ENCODE measurements around the gene TEX26.

Gene TEX26

DNA sequence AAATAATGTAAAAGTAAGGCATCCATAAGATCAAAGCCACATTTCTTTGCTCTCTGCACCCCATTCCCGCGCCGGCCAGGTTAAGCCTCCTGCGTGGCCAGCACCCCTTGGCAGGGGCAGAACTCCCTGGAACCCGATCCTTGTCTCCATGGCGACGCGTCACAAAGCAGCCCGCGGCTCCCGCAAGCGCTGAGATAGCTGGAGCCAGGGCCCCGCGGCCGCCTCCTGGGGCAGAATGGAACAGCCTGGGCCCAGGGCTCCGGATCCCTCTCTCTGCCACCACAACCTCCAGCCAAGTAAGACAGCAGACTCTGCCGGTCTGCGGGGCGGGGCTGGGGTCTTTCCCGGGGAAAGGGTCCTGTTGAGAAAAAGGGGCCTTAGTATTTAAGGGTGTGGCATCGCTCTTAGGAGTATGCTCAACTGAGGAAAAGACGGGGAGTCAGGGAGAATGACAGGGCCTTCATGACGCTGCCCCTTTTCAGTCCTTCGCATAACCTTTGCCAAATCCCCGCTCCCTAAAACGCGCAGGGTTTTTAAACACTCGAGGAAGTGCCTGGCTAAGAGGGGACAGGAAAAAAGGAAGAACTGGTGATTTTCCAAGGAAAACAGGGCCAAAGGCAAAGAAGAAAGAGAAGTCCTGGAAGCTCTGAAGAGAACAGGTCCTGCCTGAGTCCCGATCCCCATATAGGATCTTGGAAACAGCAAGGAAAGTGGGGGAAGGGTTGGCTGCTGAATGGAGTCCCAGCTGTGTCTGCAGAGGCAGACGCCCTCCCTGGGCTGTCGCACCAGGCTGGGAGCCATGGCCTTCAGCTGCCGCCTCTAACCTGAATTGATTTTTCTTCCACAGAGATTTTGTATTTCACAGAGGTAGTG, at the start of gene TEX26:
TSS of gene TEX26 (plus strand) at position 176 of the 873 bp plus-strand sequence. CDS start at position 236, 60 bp downstream.
- no peak for DNase-seq

GRCh38 chr13:30882996-30883766, 49.3 kb upstream of the TEX26 start:
- DNase-seq, result no peak

- no peak for DNase-seq
These were observed 47.9 kb upstream of the TEX26 start for GRCh38 chr13:30884543-30884942.

- DNase-seq, result no peak
These were observed 43.2 kb upstream of the TEX26 start for GRCh38 chr13:30889196-30889690.

GRCh38 chr13:30892966-30893365, 39.5 kb upstream of the TEX26 start:
- no peak for DNase-seq

DNA sequence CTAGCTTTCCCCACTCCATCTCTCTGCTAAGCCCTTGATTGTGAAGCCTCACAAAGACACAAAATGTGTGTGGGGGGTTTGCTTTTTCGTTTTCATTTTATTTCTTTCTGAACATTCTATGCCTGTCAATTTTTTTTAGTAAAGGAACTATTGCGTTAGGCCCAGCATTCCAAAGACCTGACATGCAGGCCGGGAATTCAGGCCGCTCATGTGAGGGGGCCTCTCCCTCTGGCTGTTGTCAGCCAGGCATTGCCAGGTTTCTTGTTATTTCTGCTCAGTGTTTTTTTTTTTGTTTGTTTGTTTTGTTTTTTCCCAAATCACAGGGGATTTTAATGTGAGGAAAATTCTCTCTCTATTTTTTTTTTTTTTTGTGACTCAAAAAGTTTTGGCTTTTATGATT, 36.7 kb upstream of the TEX26 start:
- DNase-seq, result no peak

DNA sequence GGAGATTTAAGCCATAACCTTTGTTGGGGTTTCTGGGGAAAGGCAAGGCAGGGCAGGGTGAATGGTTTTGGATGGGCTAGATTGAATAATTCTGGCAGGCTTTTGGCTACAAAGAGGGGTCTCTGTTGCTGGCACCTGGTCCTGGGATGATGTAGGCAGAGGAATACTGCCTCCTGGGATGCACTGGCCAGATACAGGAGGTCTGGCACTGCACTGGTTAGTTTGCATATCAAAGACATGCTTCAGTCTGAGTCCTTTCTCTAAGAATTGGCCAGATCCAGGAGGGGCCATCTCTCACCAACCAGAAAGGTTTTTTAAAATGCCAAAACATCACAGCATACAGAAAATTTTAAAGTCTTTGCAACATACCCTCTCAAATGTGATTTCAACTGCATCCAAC, 34.4 kb upstream of the TEX26 start:
- no peak for DNase-seq

DNA sequence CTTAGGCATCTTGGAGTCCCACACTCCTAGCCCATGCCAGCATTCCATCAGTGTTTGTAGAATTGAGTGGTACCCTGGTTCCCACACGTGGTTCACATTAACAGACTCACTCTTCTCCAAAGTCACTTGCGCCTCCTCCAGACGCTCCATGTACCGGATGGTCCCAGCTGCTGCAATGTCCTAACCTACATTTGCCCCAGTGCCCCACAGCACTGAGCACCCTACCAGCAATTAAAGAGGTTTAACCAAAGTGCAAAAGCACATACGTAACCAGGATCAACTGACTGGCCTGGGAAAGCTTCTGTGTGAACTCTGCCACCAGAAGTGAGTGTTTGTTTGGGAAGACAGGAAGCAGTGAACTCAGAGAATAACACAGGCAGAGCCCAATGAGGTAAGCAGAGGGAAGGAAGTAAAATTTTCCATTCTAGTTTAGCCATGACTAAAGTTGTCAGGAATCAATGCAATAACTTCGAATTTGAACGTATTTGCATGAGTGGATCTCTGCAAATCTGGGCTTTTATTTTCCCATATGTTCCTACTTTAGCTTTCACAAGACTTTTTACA, 33.7 kb upstream of the TEX26 start:
- no peak for DNase-seq

- DNase-seq, result no peak
These were observed 32.0 kb upstream of the TEX26 start for GRCh38 chr13:30900436-30900835.

- no peak for DNase-seq
These were observed 31.3 kb upstream of the TEX26 start for GRCh38 chr13:30900952-30901749.

DNA sequence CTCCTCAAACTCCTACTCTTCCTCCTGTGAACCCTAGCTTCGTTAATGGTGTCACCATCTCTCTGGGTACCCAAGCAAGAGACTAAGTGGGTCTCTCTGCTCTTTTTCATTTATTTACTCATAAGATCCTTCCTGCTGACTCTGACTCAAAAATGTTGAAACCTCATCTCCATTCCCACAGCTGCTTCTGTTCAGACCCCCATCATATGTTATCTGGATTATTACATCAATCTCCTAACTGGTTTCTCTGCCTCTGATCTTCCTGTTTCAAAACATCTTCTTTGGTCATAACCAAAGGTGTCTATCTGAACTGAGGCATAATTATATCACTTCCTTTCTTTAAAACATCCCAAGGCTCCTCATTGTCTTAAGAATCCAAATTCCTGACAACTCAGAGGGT, 28.4 kb upstream of the TEX26 start:
- no peak for DNase-seq

DNA sequence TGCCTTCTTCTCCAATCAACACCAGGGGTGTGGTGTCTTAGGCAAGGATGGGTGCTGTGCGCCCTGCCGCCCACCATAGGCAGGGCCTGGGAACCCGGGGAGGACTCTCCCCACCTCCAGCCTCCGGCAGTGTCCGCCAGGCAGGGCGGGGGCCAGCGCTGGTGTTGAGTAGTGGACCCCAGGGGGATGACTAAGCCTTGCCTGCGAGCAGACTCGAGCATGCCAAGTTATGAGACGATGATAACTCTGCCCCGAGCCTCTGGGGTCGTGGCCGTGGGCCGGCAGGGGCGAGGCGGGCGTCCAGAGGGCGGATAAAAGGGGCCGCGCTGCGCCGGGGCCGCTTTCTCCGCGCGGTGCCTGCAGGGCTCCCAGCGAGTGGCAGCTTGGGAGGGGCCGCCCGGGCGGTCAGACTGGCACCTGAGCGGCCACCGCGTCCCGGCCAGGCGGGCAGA, 26.5 kb upstream of the TEX26 start, which contains the start of gene MEDAG:
TSS of gene MEDAG (plus strand) at position 340 of the 452 bp plus-strand sequence. CDS start 245 bp downstream, outside the sequence.
- DNase-seq, result no peak

DNA sequence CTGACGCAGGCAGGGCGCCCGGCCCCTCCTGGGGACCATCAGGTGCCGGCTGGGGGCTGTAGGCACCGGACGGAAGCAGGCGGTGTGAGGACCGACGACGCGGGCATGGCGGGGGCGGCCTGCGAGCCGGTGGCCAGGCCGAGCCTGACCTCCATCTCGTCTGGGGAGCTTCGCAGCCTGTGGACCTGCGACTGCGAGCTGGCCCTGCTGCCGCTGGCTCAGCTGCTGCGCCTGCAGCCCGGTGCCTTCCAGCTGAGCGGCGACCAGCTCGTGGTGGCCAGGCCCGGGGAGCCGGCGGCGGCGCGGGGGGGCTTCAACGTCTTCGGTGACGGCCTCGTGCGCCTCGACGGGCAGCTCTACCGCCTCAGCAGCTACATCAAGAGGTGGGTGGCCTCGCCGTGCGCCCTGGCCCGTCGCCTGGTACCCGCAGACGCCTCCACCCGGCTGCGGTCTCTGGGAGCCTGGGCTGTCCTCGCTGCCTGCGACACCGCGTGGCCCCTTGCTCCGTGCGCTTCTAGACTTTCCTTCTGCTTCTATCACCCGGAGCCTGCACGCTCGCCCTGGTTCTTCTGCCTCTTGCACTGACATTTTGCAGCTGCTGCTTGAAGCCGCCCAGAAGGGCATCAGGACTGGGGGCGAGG, 25.9 kb upstream of the TEX26 start:
- no peak for DNase-seq

DNA sequence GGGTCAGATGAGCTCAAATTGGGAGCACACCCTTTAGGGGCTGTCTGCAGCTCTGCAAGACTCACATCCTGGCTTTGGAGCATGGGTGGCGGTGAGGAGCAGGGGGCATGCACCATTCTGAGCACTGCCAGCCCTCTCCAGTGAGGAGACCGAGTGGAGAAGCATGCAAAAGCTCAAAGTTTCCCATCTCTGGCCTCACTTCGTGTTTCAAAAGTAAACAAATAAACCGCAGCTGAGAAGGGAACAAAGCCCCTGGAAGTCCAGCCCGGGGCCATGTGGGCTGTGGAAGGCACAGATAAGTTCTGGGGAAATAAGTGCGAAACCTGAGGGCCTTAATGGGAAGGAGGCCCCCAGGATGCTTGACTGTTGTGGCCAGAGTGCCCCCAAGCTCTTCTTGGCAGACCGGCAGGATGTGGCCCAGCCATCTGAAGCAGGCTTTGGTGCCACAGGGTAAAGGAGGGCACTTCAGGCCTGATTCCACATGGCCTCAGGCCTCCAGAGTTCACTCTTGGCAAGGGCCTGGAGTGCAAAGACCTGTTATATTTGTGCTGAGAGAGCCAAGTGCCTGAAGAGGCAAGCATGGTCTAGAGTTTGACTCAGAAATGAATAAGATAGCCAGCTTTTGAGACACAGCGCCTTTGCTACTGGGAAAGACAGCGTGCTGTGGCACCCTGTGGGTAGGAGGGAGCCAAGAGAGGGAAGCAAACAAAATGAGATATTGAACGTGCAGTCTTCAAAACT, 25.2 kb upstream of the TEX26 start:
- DNase-seq, result no peak

GRCh38 chr13:30908416-30908980, 24.0 kb upstream of the TEX26 start:
- no peak for DNase-seq

- DNase-seq, result no peak
These were observed 21.8 kb upstream of the TEX26 start for GRCh38 chr13:30910676-30911075.

DNA sequence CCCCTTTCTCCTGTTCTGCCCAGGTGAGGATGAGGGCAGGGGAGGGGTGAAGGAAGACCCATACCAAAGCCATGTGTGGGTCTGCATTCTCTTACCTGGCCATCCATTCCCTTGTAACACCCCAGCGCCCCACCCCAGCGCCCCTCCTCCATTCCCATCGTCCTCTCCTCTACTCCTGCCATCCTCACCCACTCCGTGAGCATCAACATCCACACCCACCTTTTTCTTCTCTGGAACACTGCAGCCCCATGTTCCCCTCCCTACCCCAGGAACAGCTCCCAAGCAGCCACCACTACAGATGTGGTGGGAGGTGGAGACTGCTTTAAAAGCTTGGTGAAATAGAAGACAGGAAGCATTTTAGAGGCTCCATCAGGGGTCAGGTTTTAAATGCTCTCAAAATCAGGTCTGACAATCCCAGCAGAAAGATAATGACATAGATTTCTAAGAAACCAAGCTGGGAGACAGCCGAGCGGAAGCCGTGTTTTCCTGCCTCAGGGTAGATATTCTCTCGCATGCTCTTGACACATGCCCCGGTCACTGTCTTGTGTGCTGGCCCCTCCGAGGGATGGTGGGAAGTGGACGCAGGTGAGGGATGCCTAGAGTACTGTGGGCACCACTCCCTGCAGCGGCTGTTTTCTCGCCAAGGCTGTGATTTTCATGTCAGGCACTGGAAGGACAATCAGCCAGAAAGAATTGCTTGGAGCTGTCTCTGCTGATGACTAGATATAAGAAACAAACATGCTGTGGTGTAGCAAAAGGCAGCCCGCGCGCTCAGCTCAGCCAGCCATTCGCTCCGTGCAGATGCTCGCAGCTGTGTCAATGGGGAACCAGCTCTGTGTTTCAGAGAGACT, 16.5 kb upstream of the TEX26 start:
- no peak for DNase-seq

DNA sequence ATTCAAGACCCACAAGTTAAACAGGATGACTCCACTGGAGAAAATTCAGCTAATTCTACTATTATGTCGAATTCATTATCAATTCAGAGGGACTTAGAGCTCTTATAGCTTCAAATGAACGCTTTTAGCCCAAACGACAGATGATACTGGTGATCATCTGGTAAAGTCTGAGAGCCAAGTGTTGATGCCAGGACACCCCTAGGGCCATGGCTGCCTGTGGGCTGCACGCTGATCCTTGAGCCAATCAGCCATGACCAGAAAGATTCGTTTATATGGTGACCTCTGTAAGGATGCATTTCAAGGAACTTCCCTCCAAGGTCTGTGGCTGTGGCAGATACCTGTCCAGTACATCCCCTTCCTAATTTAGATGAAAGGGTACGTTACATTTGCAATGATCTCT, 15.5 kb upstream of the TEX26 start:
- DNase-seq, result no peak

DNA sequence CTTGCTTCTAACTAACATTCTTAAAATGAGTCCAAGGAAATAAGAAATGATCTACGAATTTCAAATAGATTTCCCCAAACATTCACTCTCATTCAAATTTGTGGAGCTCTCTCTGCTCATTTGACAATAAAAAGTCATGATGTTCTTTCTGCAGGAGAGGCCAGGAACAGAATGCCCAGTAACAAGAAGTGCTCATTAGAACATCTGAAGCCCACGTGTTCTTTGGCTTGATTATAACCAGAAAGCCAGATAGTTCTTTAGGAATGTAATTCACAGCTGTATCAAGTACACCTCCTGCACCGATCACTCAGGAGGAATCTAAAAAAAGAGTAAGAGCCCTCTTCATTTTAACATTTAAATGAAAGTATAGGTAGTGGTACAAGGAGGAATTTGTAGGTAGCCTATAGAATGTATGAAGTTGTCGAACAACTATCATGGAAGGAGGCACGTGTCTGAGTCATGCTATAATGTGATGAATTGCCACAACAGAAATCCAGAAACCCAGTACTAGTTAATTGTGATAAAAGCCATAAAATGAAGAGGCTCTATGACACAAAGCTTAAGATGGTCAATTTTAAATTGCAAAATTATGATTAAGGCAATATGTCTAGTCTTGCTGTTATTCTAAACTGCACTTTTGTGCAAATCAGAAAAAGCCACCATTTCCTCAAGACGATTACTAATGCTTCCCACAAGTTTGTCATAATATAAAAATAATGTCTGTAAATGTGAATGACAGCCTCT, 13.6 kb upstream of the TEX26 start:
- DNase-seq, result no peak

All from NCI-H187 (cell line).